ENCODE measurements around the gene SLC37A3.

SLC37A3 gene

GRCh38 chr7:140398821-140399220 lies 491 bp upstream of the SLC37A3 start:
- Histone ChIP-seq H3K4me2 (ENCODE audit: low read length) (peak overlapping the region; percentile 74), H3K4me1 (ENCODE audit: control insufficient read depth, insufficient read depth, low read length) (peaks cover 10% of the 10 kb centered on the region), H3K27me3 (ENCODE audit: control insufficient read depth, insufficient read depth, low read length) (peaks cover 10% of the 10 kb centered on the region), H3K4me3 (ENCODE audit: low read length) (no peak overlapping the region), H3K36me3 (ENCODE audit: insufficient read depth, low read length) (no peaks in the 10 kb centered on the region), H3K9ac (ENCODE audit: low read depth, low read length) (no peak overlapping the region), H3K9me3 (replicated peaks; ENCODE audit: low read length) (no peaks in the 10 kb centered on the region)

GRCh38 chr7:140393756-140394306 lies 4.5 kb downstream of the SLC37A3 start:
- Histone ChIP-seq H3K9ac (ENCODE audit: low read depth, low read length) (no peak overlapping the region), H3K4me1 (ENCODE audit: control insufficient read depth, insufficient read depth, low read length) (peaks cover 11% of the 10 kb centered on the region), H3K9me3 (replicated peaks; ENCODE audit: low read length) (no peaks in the 10 kb centered on the region), H3K4me2 (ENCODE audit: low read length) (no peak overlapping the region), H3K27me3 (ENCODE audit: control insufficient read depth, insufficient read depth, low read length) (no peaks in the 10 kb centered on the region), H3K4me3 (ENCODE audit: low read length) (no peak overlapping the region), H3K36me3 (ENCODE audit: insufficient read depth, low read length) (no peaks in the 10 kb centered on the region)

- Histone ChIP-seq H3K4me3 (ENCODE audit: low read length) (no peak overlapping the region), H3K4me2 (ENCODE audit: low read length) (no peak overlapping the region), H3K36me3 (ENCODE audit: insufficient read depth, low read length) (no peaks in the 10 kb centered on the region), H3K4me1 (ENCODE audit: control insufficient read depth, insufficient read depth, low read length) (peaks cover 10% of the 10 kb centered on the region), H3K9ac (ENCODE audit: low read depth, low read length) (no peak overlapping the region), H3K9me3 (replicated peaks; ENCODE audit: low read length) (no peaks in the 10 kb centered on the region), H3K27me3 (ENCODE audit: control insufficient read depth, insufficient read depth, low read length) (no peaks in the 10 kb centered on the region)
These were observed 6.7 kb downstream of the SLC37A3 start for GRCh38 chr7:140391634-140392033.

GRCh38 chr7:140390466-140391190 lies 7.7 kb downstream of the SLC37A3 start:
- H3K4me2 ChIP-seq (ENCODE audit: low read length) = no peak overlapping the region
- no peaks in the 10 kb centered on the region for H3K36me3 ChIP-seq (ENCODE audit: insufficient read depth, low read length)
- H3K4me3 ChIP-seq (ENCODE audit: low read length) = no peak overlapping the region
- no peaks in the 10 kb centered on the region for H3K27me3 ChIP-seq (ENCODE audit: control insufficient read depth, insufficient read depth, low read length)
- no peak overlapping the region for H3K9ac ChIP-seq (ENCODE audit: low read depth, low read length)
- peaks cover 3% of the 10 kb centered on the region for H3K4me1 ChIP-seq (ENCODE audit: control insufficient read depth, insufficient read depth, low read length)
- H3K9me3 ChIP-seq (replicated peaks; ENCODE audit: low read length) = no peaks in the 10 kb centered on the region

- Histone ChIP-seq H3K9ac (ENCODE audit: low read depth, low read length) (no peak overlapping the region), H3K36me3 (ENCODE audit: insufficient read depth, low read length) (no peaks in the 10 kb centered on the region), H3K4me2 (ENCODE audit: low read length) (no peak overlapping the region), H3K4me3 (ENCODE audit: low read length) (no peak overlapping the region), H3K9me3 (replicated peaks; ENCODE audit: low read length) (no peaks in the 10 kb centered on the region), H3K27me3 (ENCODE audit: control insufficient read depth, insufficient read depth, low read length) (no peaks in the 10 kb centered on the region), H3K4me1 (ENCODE audit: control insufficient read depth, insufficient read depth, low read length) (peaks cover 9% of the 10 kb centered on the region)
These were observed 8.3 kb downstream of the SLC37A3 start for GRCh38 chr7:140390034-140390433.

GRCh38 chr7:140389445-140389844 lies 8.9 kb downstream of the SLC37A3 start:
- Histone ChIP-seq H3K36me3 (ENCODE audit: insufficient read depth, low read length) (no peaks in the 10 kb centered on the region), H3K4me3 (ENCODE audit: low read length) (no peak overlapping the region), H3K9me3 (replicated peaks; ENCODE audit: low read length) (no peaks in the 10 kb centered on the region), H3K4me2 (ENCODE audit: low read length) (no peak overlapping the region), H3K9ac (ENCODE audit: low read depth, low read length) (no peak overlapping the region), H3K27me3 (ENCODE audit: control insufficient read depth, insufficient read depth, low read length) (no peaks in the 10 kb centered on the region), H3K4me1 (ENCODE audit: control insufficient read depth, insufficient read depth, low read length) (peaks cover 12% of the 10 kb centered on the region)

- no peak overlapping the region for H3K4me2 ChIP-seq (ENCODE audit: low read length)
- peaks cover 9% of the 10 kb centered on the region for H3K4me1 ChIP-seq (ENCODE audit: control insufficient read depth, insufficient read depth, low read length)
- no peaks in the 10 kb centered on the region for H3K27me3 ChIP-seq (ENCODE audit: control insufficient read depth, insufficient read depth, low read length)
- H3K9me3 ChIP-seq (replicated peaks; ENCODE audit: low read length) = no peaks in the 10 kb centered on the region
- no peak overlapping the region for H3K9ac ChIP-seq (ENCODE audit: low read depth, low read length)
- H3K36me3 ChIP-seq (ENCODE audit: insufficient read depth, low read length) = peaks cover 4% of the 10 kb centered on the region
- H3K4me3 ChIP-seq (ENCODE audit: low read length) = no peak overlapping the region
These were observed 13.3 kb downstream of the SLC37A3 start for GRCh38 chr7:140384894-140385545.

GRCh38 chr7:140383954-140384713 lies 14.2 kb downstream of the SLC37A3 start:
- H3K27me3 ChIP-seq (ENCODE audit: control insufficient read depth, insufficient read depth, low read length) = no peaks in the 10 kb centered on the region
- peaks cover 4% of the 10 kb centered on the region for H3K36me3 ChIP-seq (ENCODE audit: insufficient read depth, low read length)
- no peak overlapping the region for H3K4me2 ChIP-seq (ENCODE audit: low read length)
- H3K4me3 ChIP-seq (ENCODE audit: low read length) = no peak overlapping the region
- H3K4me1 ChIP-seq (ENCODE audit: control insufficient read depth, insufficient read depth, low read length) = peaks cover 9% of the 10 kb centered on the region
- no peak overlapping the region for H3K9ac ChIP-seq (ENCODE audit: low read depth, low read length)
- H3K9me3 ChIP-seq (replicated peaks; ENCODE audit: low read length) = no peaks in the 10 kb centered on the region

GRCh38 chr7:140375892-140376730 lies 22.2 kb downstream of the SLC37A3 start:
- H3K4me3 ChIP-seq (ENCODE audit: low read length) = no peak overlapping the region
- H3K27me3 ChIP-seq (ENCODE audit: control insufficient read depth, insufficient read depth, low read length) = no peaks in the 10 kb centered on the region
- no peaks in the 10 kb centered on the region for H3K4me1 ChIP-seq (ENCODE audit: control insufficient read depth, insufficient read depth, low read length)
- H3K36me3 ChIP-seq (ENCODE audit: insufficient read depth, low read length) = peaks cover 16% of the 10 kb centered on the region
- no peak overlapping the region for H3K4me2 ChIP-seq (ENCODE audit: low read length)
- H3K9ac ChIP-seq (ENCODE audit: low read depth, low read length) = no peak overlapping the region
- H3K9me3 ChIP-seq (replicated peaks; ENCODE audit: low read length) = no peaks in the 10 kb centered on the region

- no peak overlapping the region for H3K4me2 ChIP-seq (ENCODE audit: low read length)
- H3K27me3 ChIP-seq (ENCODE audit: control insufficient read depth, insufficient read depth, low read length) = no peaks in the 10 kb centered on the region
- no peaks in the 10 kb centered on the region for H3K4me1 ChIP-seq (ENCODE audit: control insufficient read depth, insufficient read depth, low read length)
- H3K36me3 ChIP-seq (ENCODE audit: insufficient read depth, low read length) = peaks cover 16% of the 10 kb centered on the region
- H3K9ac ChIP-seq (ENCODE audit: low read depth, low read length) = no peak overlapping the region
- H3K9me3 ChIP-seq (replicated peaks; ENCODE audit: low read length) = no peaks in the 10 kb centered on the region
- no peak overlapping the region for H3K4me3 ChIP-seq (ENCODE audit: low read length)
These were observed 23.0 kb downstream of the SLC37A3 start for GRCh38 chr7:140375323-140375722.

GRCh38 chr7:140369294-140369693 lies 29.0 kb downstream of the SLC37A3 start:
- no peak overlapping the region for H3K4me2 ChIP-seq (ENCODE audit: low read length)
- no peaks in the 10 kb centered on the region for H3K4me1 ChIP-seq (ENCODE audit: control insufficient read depth, insufficient read depth, low read length)
- H3K9me3 ChIP-seq (replicated peaks; ENCODE audit: low read length) = no peaks in the 10 kb centered on the region
- no peak overlapping the region for H3K9ac ChIP-seq (ENCODE audit: low read depth, low read length)
- H3K27me3 ChIP-seq (ENCODE audit: control insufficient read depth, insufficient read depth, low read length) = no peaks in the 10 kb centered on the region
- H3K4me3 ChIP-seq (ENCODE audit: low read length) = no peak overlapping the region
- peaks cover 14% of the 10 kb centered on the region for H3K36me3 ChIP-seq (ENCODE audit: insufficient read depth, low read length)

All from skeletal muscle satellite cell (primary cell).